DND-41 (cell line): ENCODE results near the gene RETREG2.

ENCODE experiments used
- CTCF ChIP-seq: IDR thresholded peaks from 2 replicates; pipeline ENCODE4 v1.5.1; 2012; ENCODE audit warnings: borderline replicate concordance, low read length, moderate library complexity, mild to moderate bottlenecking; ENCODE audit not compliant: poor library complexity, severe bottlenecking; ENCODE audit errors: extremely low read depth
- EZH2 ChIP-seq: IDR thresholded peaks from 3 replicates; pipeline ENCODE4 v1.6.1; 2012; ENCODE audit warnings: borderline replicate concordance, low read depth, mild to moderate bottlenecking, moderate library complexity, low read length, inconsistent platforms; ENCODE audit not compliant: severe bottlenecking

GRCh38 chr2:219210196-219210885 lies 32.3 kb downstream of the RETREG2 start:
- no peak for TF ChIP-seq EZH2
- no peak for TF ChIP-seq CTCF
